ENCODE data around the gene TSFM. TPM values are rescaled to one million over a fixed set of nuclear protein-coding genes. Genes with fewer than 3 reads are reported as not detected.
A peak's percentile ranks its signal among the peaks of the same experiment; 100 is the strongest.

The TSFM gene
- total RNA-seq, 3 donors from 2014 or later: 65.0 to 78.5 (median 74.5) TPM

- DNase-seq (no peak), ATAC-seq (peak; percentile 23 to 30)
- H3K4me3 Mint-ChIP-seq: peak overlapping the region; percentile 84
- peaks cover 57% of the 10 kb centered on the region for H3K4me1 Mint-ChIP-seq (ENCODE audit: low read depth)
- H3K27me3 Mint-ChIP-seq (ENCODE audit: low read depth): no peaks in the 10 kb centered on the region
- no peaks in the 10 kb centered on the region for H3K9me3 Mint-ChIP-seq
- no peaks in the 10 kb centered on the region for H3K36me3 Mint-ChIP-seq (ENCODE audit: insufficient read depth)
Measured at GRCh38 chr12:57844709-57845477, 62.3 kb downstream of the TSFM start.

DNA sequence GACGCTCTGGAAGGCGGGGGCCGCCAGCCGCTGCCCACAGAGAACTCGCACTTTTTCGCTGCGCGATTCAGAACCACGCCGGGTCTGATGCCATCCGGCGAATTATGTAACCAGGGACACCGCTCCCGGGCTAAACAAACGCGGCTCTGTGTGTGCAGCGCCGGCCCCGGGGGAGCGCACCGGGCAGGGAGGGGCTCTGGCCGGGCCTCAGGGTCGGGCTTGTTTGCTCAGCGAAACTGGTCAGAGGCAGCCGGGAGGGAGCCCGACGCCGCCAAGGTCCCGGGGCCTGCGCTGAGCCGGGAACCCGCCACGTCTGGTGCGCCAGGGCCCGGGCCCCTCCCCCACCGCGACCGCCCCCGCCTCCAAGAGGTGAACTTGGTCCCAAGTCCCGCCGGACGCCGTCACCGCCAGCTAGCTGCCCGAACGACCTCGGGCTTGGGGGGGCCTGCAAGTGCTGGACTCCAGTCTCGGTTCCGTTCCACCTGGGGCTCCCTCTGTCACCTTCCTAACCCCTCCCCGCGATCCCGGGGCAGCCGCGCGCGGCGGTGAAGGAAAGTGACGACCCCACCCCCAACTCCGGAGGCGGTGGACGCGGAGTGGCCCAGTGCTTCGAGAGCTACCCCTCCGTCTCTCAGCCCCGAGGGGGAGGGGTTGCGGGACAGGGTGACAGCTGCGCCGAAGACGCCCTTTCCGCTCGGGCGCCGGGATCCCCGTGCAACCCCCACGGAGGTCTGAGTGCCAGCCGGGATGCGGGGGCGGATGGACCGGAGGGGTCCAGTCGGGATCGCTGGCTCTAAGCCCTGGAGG lies 63.1 kb downstream of the TSFM start:
- peak; percentile 49 for DNase-seq
- H3K4me1 Mint-ChIP-seq (ENCODE audit: low read depth): peaks cover 49% of the 10 kb centered on the region
- no peaks in the 10 kb centered on the region for H3K27me3 Mint-ChIP-seq (ENCODE audit: low read depth)
- H3K9me3 Mint-ChIP-seq: no peaks in the 10 kb centered on the region
- peak; percentile 42 to 47 for ATAC-seq
- no peaks in the 10 kb centered on the region for H3K36me3 Mint-ChIP-seq (ENCODE audit: insufficient read depth)
- peak overlapping the region; percentile 84 for H3K4me3 Mint-ChIP-seq

GRCh38 chr12:57846285-57846576 lies 63.6 kb downstream of the TSFM start:
- Mint-ChIP-seq H3K9me3 (no peaks in the 10 kb centered on the region), H3K36me3 (ENCODE audit: insufficient read depth) (no peaks in the 10 kb centered on the region), H3K27me3 (ENCODE audit: low read depth) (peaks cover 3% of the 10 kb centered on the region), H3K4me3 (peak overlapping the region; percentile 84), H3K4me1 (ENCODE audit: low read depth) (peaks cover 47% of the 10 kb centered on the region)
- ATAC-seq (peak; percentile 15 to 27), DNase-seq (no peak)

- Mint-ChIP-seq H3K27me3 (ENCODE audit: low read depth) (peaks cover 8% of the 10 kb centered on the region), H3K4me3 (peak within 1 kb of the TSS; percentile 84), H3K4me1 (ENCODE audit: low read depth) (peaks cover 46% of the 10 kb centered on the region), H3K9me3 (no peaks in the 10 kb centered on the region), H3K36me3 (ENCODE audit: insufficient read depth) (no peaks in the 10 kb centered on the region)
- DNase-seq: peak; percentile 90
- peak; percentile 29 to 31 for ATAC-seq
Measured at GRCh38 chr12:57846577-57847319, 64.2 kb downstream of the TSFM start, which contains the start of gene CTDSP2. Gene CTDSP2, minus strand, starts transcription at chr12:57846729. Its CDS starts 294 bp downstream, at chr12:57846435.

Other genes with a start within 250 kb of the TSFM start
- 10 to 100 TPM; 72.3 to 84.3 (median 74.6) TPM for gene DCTN2, start 235.6 kb upstream of the TSFM start, total RNA-seq
- gene KIF5A, start 232.7 kb upstream of the TSFM start, total RNA-seq: under 1 TPM; 0.56 to 0.98 (median 0.68) TPM
- 10 to 100 TPM; 28.6 to 32.0 (median 29.1) TPM for gene PIP4K2C, start 191.6 kb upstream of the TSFM start, total RNA-seq
- 10 to 100 TPM; 15.9 to 18.6 (median 17.0) TPM for gene DTX3, start 178.0 kb upstream of the TSFM start, total RNA-seq
- gene ARHGEF25, start 171.4 kb upstream of the TSFM start, total RNA-seq: 1 to 10 TPM in 1 of 3 donors, under 1 TPM in 2; 0.56 to 1.6 (median 0.65) TPM
- 1 to 10 TPM; 3.2 to 4.6 (median 3.6) TPM for gene B4GALNT1, start 149.6 kb upstream of the TSFM start, total RNA-seq
- gene OS9, start 88.7 kb upstream of the TSFM start, total RNA-seq: 100 to 1,000 TPM in 2 of 3 donors, 10 to 100 TPM in 1; 86.4 to 108 (median 101) TPM
- 10 to 100 TPM; 24.4 to 28.1 (median 25.8) TPM for gene AGAP2, start 44.0 kb upstream of the TSFM start, total RNA-seq
- 10 to 100 TPM; 11.5 to 14.9 (median 14.0) TPM for gene TSPAN31, start 37.7 kb upstream of the TSFM start, total RNA-seq
- 100 to 1,000 TPM; 347 to 382 (median 378) TPM for gene CDK4, start 30.5 kb upstream of the TSFM start, total RNA-seq
- 10 to 100 TPM; 15.7 to 17.6 (median 17.3) TPM for gene MARCHF9, start 27.7 kb upstream of the TSFM start, total RNA-seq
- 10 to 100 TPM; 18.4 to 19.6 (median 19.5) TPM for gene CYP27B1, start 15.7 kb upstream of the TSFM start, total RNA-seq
- 100 to 1,000 TPM in 2 of 3 donors, 10 to 100 TPM in 1; 98.5 to 105 (median 104) TPM for gene METTL1, start 10.7 kb upstream of the TSFM start, total RNA-seq
- gene EEF1AKMT3, start 10.2 kb upstream of the TSFM start, total RNA-seq: 1 to 10 TPM; 1.6 to 4.9 (median 2.0) TPM
- gene AVIL, start 35.9 kb downstream of the TSFM start, total RNA-seq: under 1 TPM; 0.16 to 0.86 (median 0.24) TPM
- gene CTDSP2, start 63.9 kb downstream of the TSFM start, total RNA-seq: 10 to 100 TPM; 30.9 to 41.7 (median 35.3) TPM
- 1 to 10 TPM; 3.3 to 7.0 (median 5.9) TPM for gene ATP23, start 158.8 kb downstream of the TSFM start, total RNA-seq